BE2C (cell line): Measurements from ENCODE around the gene MAP3K1.

Source experiments
- DNase-seq: peaks from one replicate; pipeline ENCODE4 v3.0.0-alpha.2; 2020
- H3K27me3 ChIP-seq: fragments of 250-450 bp; sonication (Bioruptor Pico); 2 replicates; pipeline ENCODE4 v1.5.1; 2020; ENCODE audit warnings: mild to moderate bottlenecking
- H3K36me3 ChIP-seq: fragments of 250-450 bp; sonication (Bioruptor Pico); 2 replicates; pipeline ENCODE4 v1.5.1; 2020; ENCODE audit warnings: mild to moderate bottlenecking
- H3K4me1 ChIP-seq: fragments of 250-450 bp; sonication (Bioruptor Pico); 2 replicates; pipeline ENCODE4 v1.5.1; 2020
- H3K4me3 ChIP-seq: 2 replicates; pipeline ENCODE4 v1.5.1; 2011; ENCODE audit warnings: low read depth, low read length
- H3K9me3 ChIP-seq: fragments of 250-450 bp; sonication (Bioruptor Pico); 2 replicates; pipeline ENCODE4 v1.5.1; 2020
- CTCF ChIP-seq: IDR thresholded peaks from 2 replicates; pipeline ENCODE4 v1.5.1; 2012; ENCODE audit warnings: mild to moderate bottlenecking, low read depth, low read length

The MAP3K1 gene

GRCh38 chr5:56825222-56825824 lies 10.0 kb downstream of the MAP3K1 start:
- H3K9me3 ChIP-seq, result no peaks in the 10 kb centered on the region
- no peak for DNase-seq
- peaks cover 58% of the 10 kb centered on the region for H3K4me1 ChIP-seq
- TF ChIP-seq CTCF, result no peak
- no peaks in the 10 kb centered on the region for H3K27me3 ChIP-seq
- H3K36me3 ChIP-seq, result peaks cover 33% of the 10 kb centered on the region
- H3K4me3 ChIP-seq, result no peak overlapping the region

GRCh38 chr5:56827049-56827448 lies 11.7 kb downstream of the MAP3K1 start:
- Histone ChIP-seq H3K27me3 (no peaks in the 10 kb centered on the region), H3K36me3 (peaks cover 21% of the 10 kb centered on the region), H3K4me1 (peaks cover 63% of the 10 kb centered on the region), H3K9me3 (no peaks in the 10 kb centered on the region), H3K4me3 (no peak overlapping the region)
- DNase-seq, result peak; percentile 37
- TF ChIP-seq CTCF, result peak; percentile 62

GRCh38 chr5:56827924-56828323 lies 12.6 kb downstream of the MAP3K1 start:
- H3K27me3 ChIP-seq, result no peaks in the 10 kb centered on the region
- H3K4me3 ChIP-seq, result no peak overlapping the region
- peaks cover 62% of the 10 kb centered on the region for H3K4me1 ChIP-seq
- H3K36me3 ChIP-seq, result peaks cover 21% of the 10 kb centered on the region
- DNase-seq, result no peak
- H3K9me3 ChIP-seq, result no peaks in the 10 kb centered on the region
- no peak for TF ChIP-seq CTCF

- no peak for TF ChIP-seq CTCF
- peaks cover 17% of the 10 kb centered on the region for H3K36me3 ChIP-seq
- DNase-seq, result no peak
- no peaks in the 10 kb centered on the region for H3K27me3 ChIP-seq
- peaks cover 58% of the 10 kb centered on the region for H3K4me1 ChIP-seq
- H3K9me3 ChIP-seq, result no peaks in the 10 kb centered on the region
- H3K4me3 ChIP-seq, result peak overlapping the region; percentile 28
Measured at GRCh38 chr5:56829137-56829908, 14.0 kb downstream of the MAP3K1 start.

- no peak for TF ChIP-seq CTCF
- no peak for DNase-seq
- Histone ChIP-seq H3K9me3 (no peaks in the 10 kb centered on the region), H3K27me3 (no peaks in the 10 kb centered on the region), H3K4me1 (peaks cover 51% of the 10 kb centered on the region), H3K36me3 (peaks cover 9% of the 10 kb centered on the region), H3K4me3 (no peak overlapping the region)
Measured at GRCh38 chr5:56831773-56832172, 16.4 kb downstream of the MAP3K1 start.

GRCh38 chr5:56833325-56833724 lies 18.0 kb downstream of the MAP3K1 start:
- Histone ChIP-seq H3K36me3 (peaks cover 4% of the 10 kb centered on the region; the same call in 1 of the 2 replicates), H3K9me3 (no peaks in the 10 kb centered on the region), H3K4me1 (peaks cover 58% of the 10 kb centered on the region), H3K27me3 (no peaks in the 10 kb centered on the region), H3K4me3 (no peak overlapping the region)
- DNase-seq, result no peak
- TF ChIP-seq CTCF, result no peak
